Neural cell (in vitro differentiated cells): ENCODE data around the gene KCNJ6.

Experiments
- CTCF ChIP-seq: fragments of 450-650 bp; IDR thresholded peaks from 2 replicates; pipeline ENCODE4 v1.5.1; 2014; ENCODE audit warnings: antibody characterized with exemption, mild to moderate bottlenecking, moderate library complexity; ENCODE audit not compliant: poor library complexity, severe bottlenecking
- EP300 ChIP-seq: fragments of 450-650 bp; conservative IDR thresholded peaks from 2 replicates; pipeline ENCODE4 v1.6.1; 2014; ENCODE audit warnings: antibody characterized with exemption, mild to moderate bottlenecking, moderate library complexity; ENCODE audit not compliant: poor library complexity, severe bottlenecking
- POLR2AphosphoS5 ChIP-seq: IDR thresholded peaks from 2 replicates; pipeline ENCODE4 v1.6.1; 2012

GRCh38 chr21:37592496-37592895 lies 323.8 kb downstream of the KCNJ6 start:
- TF ChIP-seq EP300 (no peak), CTCF (no peak), POLR2AphosphoS5 (no peak)
